Measurements from ENCODE around the gene PKMYT1.

Gene PKMYT1

DNA sequence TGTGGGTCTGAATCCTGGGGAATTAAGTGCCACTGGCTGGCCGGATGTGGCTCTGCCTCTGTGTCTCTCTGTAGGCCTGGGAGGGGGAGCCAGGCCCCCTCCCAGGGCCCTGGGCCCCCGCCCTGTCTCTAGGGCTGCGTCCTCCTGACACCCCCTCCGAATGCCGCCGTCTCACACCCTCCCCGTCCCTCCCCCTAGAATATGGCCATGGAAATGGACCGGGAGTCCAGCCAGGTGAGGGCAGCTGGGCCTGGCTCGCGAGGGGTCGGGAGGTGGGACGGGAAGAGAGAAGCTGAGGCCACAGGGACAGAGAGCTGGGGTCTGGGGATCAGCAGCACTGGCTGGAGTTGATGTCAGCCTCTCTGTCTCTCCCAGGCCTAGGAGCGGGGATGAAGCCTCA, 16.1 kb upstream of the PKMYT1 start:
- TF ChIP-seq POLR2AphosphoS5 (IDR thresholded peaks at IDR 0.05; ENCODE audit: low read depth): no peak
- TF ChIP-seq SPI1 (IDR thresholded peaks at IDR 0.05; ENCODE audit: borderline replicate concordance, low read depth): no peak
- TF ChIP-seq CTCF (IDR thresholded peaks at IDR 0.05; ENCODE audit: insufficient read depth, low read length): no peak
- no peak for TF ChIP-seq REST (IDR thresholded peaks at IDR 0.05; ENCODE audit: insufficient replicate concordance, low read depth)
- TF ChIP-seq GABPA (IDR thresholded peaks at IDR 0.05; ENCODE audit: low read depth): no peak

GRCh38 chr16:2992383-2993081, 12.3 kb upstream of the PKMYT1 start:
- Histone ChIP-seq H3K27me3 (ENCODE audit: insufficient read depth, poor library complexity, severe bottlenecking) (peaks cover 2% of the 10 kb centered on the region), H3K4me3 (replicated peaks; ENCODE audit: insufficient read depth, low read length) (no peak overlapping the region), H3K27ac (replicated peaks) (no peak overlapping the region)
- TF ChIP-seq POLR2AphosphoS5 (IDR thresholded peaks at IDR 0.05; ENCODE audit: low read depth) (no peak), CTCF (IDR thresholded peaks at IDR 0.05; ENCODE audit: insufficient read depth, low read length) (no peak), GABPA (IDR thresholded peaks at IDR 0.05; ENCODE audit: low read depth) (no peak), SPI1 (IDR thresholded peaks at IDR 0.05; ENCODE audit: borderline replicate concordance, low read depth) (no peak), REST (IDR thresholded peaks at IDR 0.05; ENCODE audit: insufficient replicate concordance, low read depth) (no peak)
- DNase-seq (ENCODE audit: low read depth in 1 of 2, low spot score in 1 of 2): no peak

More for the DNA sequence above, 16.1 kb upstream of the PKMYT1 start:
- H3K27me3 ChIP-seq (ENCODE audit: insufficient read depth, poor library complexity, severe bottlenecking): no peaks in the 10 kb centered on the region
- H3K4me3 ChIP-seq (replicated peaks; ENCODE audit: insufficient read depth, low read length): no peak overlapping the region
- H3K27ac ChIP-seq (replicated peaks): no peak overlapping the region
- no peak for DNase-seq (ENCODE audit: low read depth in 1 of 2, low spot score in 1 of 2)

DNA sequence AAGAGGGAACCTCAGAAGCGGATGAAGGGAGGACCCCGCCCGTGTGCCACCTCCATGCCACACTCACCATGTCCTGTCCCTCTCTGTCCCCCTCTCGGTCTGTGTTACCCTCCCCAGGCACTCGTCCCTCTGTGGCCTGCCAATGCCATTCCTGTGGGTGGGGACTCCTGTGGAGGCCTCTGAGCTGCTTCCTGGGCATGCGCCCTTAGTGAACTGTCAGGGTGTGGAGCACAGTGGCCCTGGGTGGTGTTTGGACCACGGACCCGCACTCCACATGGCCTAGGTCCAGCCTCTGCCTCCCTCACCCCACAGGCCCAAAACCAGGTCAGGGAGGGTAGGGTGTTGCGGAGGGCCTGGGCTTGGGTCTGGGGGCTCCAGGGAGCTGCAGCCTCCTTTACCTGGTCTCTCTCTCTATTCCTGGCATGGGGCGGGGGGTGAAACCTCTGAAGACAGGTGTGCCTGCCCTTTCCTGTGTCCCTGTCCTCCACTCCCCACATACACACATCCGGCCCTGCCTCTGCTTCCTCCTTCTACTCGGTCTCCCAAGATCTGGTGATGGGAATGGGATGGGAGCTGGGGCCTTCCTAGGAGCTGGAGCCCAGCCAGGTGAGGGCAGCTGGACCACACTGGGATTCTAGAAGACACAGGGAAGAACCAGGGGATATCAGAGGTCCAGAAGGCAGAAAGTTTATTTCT, 11.5 kb upstream of the PKMYT1 start:
- no peak for DNase-seq (ENCODE audit: low read depth in 1 of 2, low spot score in 1 of 2)
- TF ChIP-seq CTCF (IDR thresholded peaks at IDR 0.05; ENCODE audit: insufficient read depth, low read length) (no peak), GABPA (IDR thresholded peaks at IDR 0.05; ENCODE audit: low read depth) (no peak), REST (IDR thresholded peaks at IDR 0.05; ENCODE audit: insufficient replicate concordance, low read depth) (no peak), POLR2AphosphoS5 (IDR thresholded peaks at IDR 0.05; ENCODE audit: low read depth) (no peak), SPI1 (IDR thresholded peaks at IDR 0.05; ENCODE audit: borderline replicate concordance, low read depth) (no peak)
- Histone ChIP-seq H3K27me3 (ENCODE audit: insufficient read depth, poor library complexity, severe bottlenecking) (peaks cover 2% of the 10 kb centered on the region), H3K4me3 (replicated peaks; ENCODE audit: insufficient read depth, low read length) (no peak overlapping the region), H3K27ac (replicated peaks) (no peak overlapping the region)

All from HL-60 (cell line).